Fibroblast of peridontal ligament (primary cell): Measurements from ENCODE around the gene ELK3.
"Not testable (repeated sequence)": the region's sequence is repeated elsewhere in the genome, so short reads cannot be mapped to it uniquely, and the experiment has no call there.

Experiments
- DNase-seq: peaks from one replicate; pipeline ENCODE4 v3.0.0-alpha.2; 2010; ENCODE audit errors: extremely low read depth

Gene ELK3

GRCh38 chr12:96303653-96304052, 109.5 kb downstream of the ELK3 start:
- DNase-seq = peak; percentile 35

- DNase-seq = no peak
Observed at GRCh38 chr12:96305665-96306064, 111.5 kb downstream of the ELK3 start.

GRCh38 chr12:96308881-96309280, 114.7 kb downstream of the ELK3 start:
- peak; percentile 64 for DNase-seq

GRCh38 chr12:96310067-96310466, 115.9 kb downstream of the ELK3 start:
- DNase-seq = no peak

- DNase-seq = no peak
Observed at GRCh38 chr12:96311191-96311590, 117.0 kb downstream of the ELK3 start.

- DNase-seq = no peak
Observed at GRCh38 chr12:96313606-96314005, 119.4 kb downstream of the ELK3 start.

GRCh38 chr12:96314723-96315122, 120.5 kb downstream of the ELK3 start:
- no peak for DNase-seq

GRCh38 chr12:96315741-96316481, 121.7 kb downstream of the ELK3 start:
- DNase-seq = not testable (repeated sequence)

GRCh38 chr12:96317801-96318200, 123.6 kb downstream of the ELK3 start:
- not testable (repeated sequence) for DNase-seq
